Astrocyte of the spinal cord (primary cell): Measurements from ENCODE around the gene FGD3.

ENCODE experiments used
- DNase-seq: peaks from one replicate; pipeline ENCODE4 v3.0.0; 2011; ENCODE audit warnings: low read depth, low spot score
- H3K4me3 ChIP-seq: 2 replicates; pipeline ENCODE4 v1.5.1; 2011; ENCODE audit warnings: low read depth, mild to moderate bottlenecking, low read length, moderate library complexity
- CTCF ChIP-seq: IDR thresholded peaks from 2 replicates; pipeline ENCODE4 v1.5.1; 2012; ENCODE audit warnings: low read depth, mild to moderate bottlenecking, low read length, inconsistent platforms
- in situ Hi-C: cut with HindIII; loops from 2 replicates; pipeline ENCODE4 v1.10.0; 2017; ENCODE audit warnings: low sequenced_read_pairs

FGD3 gene

GRCh38 chr9:93007529-93008058 is 60.3 kb downstream of the FGD3 start:
- DNase-seq = no peak
- in situ Hi-C loops = no loop called here
- no peak overlapping the region for H3K4me3 ChIP-seq
- TF ChIP-seq CTCF = no peak

- DNase-seq = no peak
- in situ Hi-C loops = no loop called here
- no peak for TF ChIP-seq CTCF
Observed at GRCh38 chr9:93008457-93008856, 61.1 kb downstream of the FGD3 start.

GRCh38 chr9:93009337-93010015 is 62.2 kb downstream of the FGD3 start:
- TF ChIP-seq CTCF = no peak
- DNase-seq = no peak
- in situ Hi-C loops = no loop called here
- no peak overlapping the region for H3K4me3 ChIP-seq

More at GRCh38 chr9:93008457-93008856, 61.1 kb downstream of the FGD3 start:
- H3K4me3 ChIP-seq = no peak overlapping the region

GRCh38 chr9:93010056-93010455 is 62.7 kb downstream of the FGD3 start:
- no peak for TF ChIP-seq CTCF
- H3K4me3 ChIP-seq = no peak overlapping the region
- in situ Hi-C loops = no loop called here
- no peak for DNase-seq

GRCh38 chr9:93010704-93011103 is 63.4 kb downstream of the FGD3 start:
- no peak overlapping the region for H3K4me3 ChIP-seq
- DNase-seq = no peak
- no peak for TF ChIP-seq CTCF
- in situ Hi-C loops = no loop called here

GRCh38 chr9:93011114-93011513 is 63.8 kb downstream of the FGD3 start:
- no peak for TF ChIP-seq CTCF
- in situ Hi-C loops = no loop called here
- no peak for DNase-seq
- H3K4me3 ChIP-seq = no peak overlapping the region
